CD4-positive, alpha-beta T cell (primary cell): ENCODE results near the gene ARMH3. TPM values are rescaled to one million over a fixed set of nuclear protein-coding genes. Genes with fewer than 3 reads are reported as not detected.

Experiments used
- ATAC-seq: fragments of 200-7000 bp; cut with Tn5 transposase; one replicate; pipeline ENCODE4 v1.10.0; 2022; ENCODE audit warnings: mild to moderate bottlenecking; ENCODE audit not compliant: poor library complexity
- CTCF ChIA-PET: fragments of 350-600 bp; sonication (Branson Sonifier 250); formaldehyde crosslinking; loops from one replicate; lab custom pipeline; 2021; ENCODE audit warnings: antibody characterized with exemption, inconsistent platforms; lab: Charles Lee
- POLR2A ChIA-PET: fragments of 350-600 bp; sonication (Branson Sonifier 250); formaldehyde crosslinking; loops from one replicate; lab custom pipeline; 2021; ENCODE audit warnings: antibody characterized with exemption, inconsistent platforms; lab: Charles Lee
- DNase-seq, 14 experiments: peaks; one replicate each; pipeline ENCODE4 v3.0.0-alpha.2; 2013 to 2020; ENCODE audit warnings: mixed read lengths in 2 of 14
- H3K27ac ChIP-seq, 2 donors: one replicate each; pipeline versions ENCODE4 v1.5.1 to v1.7.0; 2013; ENCODE audit warnings: low read length in 2 of 2, low read depth in 1 of 2, mild to moderate bottlenecking in 1 of 2
- H3K27me3 ChIP-seq, 2 experiments: 1 replicate in 1 of 2; 2 replicates in 1 of 2; pipeline versions ENCODE4 v1.6.1 to v1.7.0; 2013; ENCODE audit warnings: low read length in 2 of 2, control low read depth in 1 of 2, mild to moderate bottlenecking in 1 of 2, moderate library complexity in 1 of 2; ENCODE audit not compliant: insufficient read depth in 2 of 2, control insufficient read depth in 1 of 2
- H3K36me3 ChIP-seq: one replicate; pipeline ENCODE4 v1.6.1; 2013; ENCODE audit warnings: low read length, control low read depth; ENCODE audit not compliant: insufficient read depth
- H3K4me1 ChIP-seq: one replicate; pipeline ENCODE4 v1.6.1; 2013; ENCODE audit warnings: low read length, control low read depth; ENCODE audit not compliant: insufficient read depth
- H3K4me3 ChIP-seq: one replicate; pipeline ENCODE4 v1.5.1; 2013; ENCODE audit warnings: mild to moderate bottlenecking, low read length, moderate library complexity
- H3K9me3 ChIP-seq, 2 experiments: 1 replicate in 1 of 2; 2 replicates in 1 of 2; pipeline versions ENCODE4 v1.6.1 to v1.7.0; 2013; ENCODE audit warnings: low read length in 2 of 2, mild to moderate bottlenecking in 2 of 2, control low read depth in 1 of 2, moderate library complexity in 1 of 2; ENCODE audit not compliant: control insufficient read depth in 1 of 2, insufficient read depth in 1 of 2
- H3K27ac Mint-ChIP-seq: one replicate; pipeline ENCODE4 v1.8.0; 2020; ENCODE audit warnings: mixed read lengths
- H3K27me3 Mint-ChIP-seq: one replicate; pipeline ENCODE4 v1.8.0; 2021; ENCODE audit warnings: mixed read lengths
- H3K36me3 Mint-ChIP-seq: one replicate; pipeline ENCODE4 v1.8.0; 2021; ENCODE audit warnings: low read depth, mixed read lengths
- H3K4me1 Mint-ChIP-seq: one replicate; pipeline ENCODE4 v1.8.0; 2021; ENCODE audit warnings: low read depth, mixed read lengths
- H3K4me3 Mint-ChIP-seq: one replicate; pipeline ENCODE4 v1.8.0; 2020; ENCODE audit warnings: mild to moderate bottlenecking, mixed read lengths
- H3K9me3 Mint-ChIP-seq: one replicate; pipeline ENCODE4 v1.8.0; 2020; ENCODE audit warnings: mixed read lengths
- intact Hi-C, 2 experiments: fragments of 100-400 bp; cut with DNase I in 1 of 2; cut with micrococcal nuclease in 1 of 2; formaldehyde crosslinking; loops; one replicate each; pipeline versions ENCODE4 v1.15.1 to v1.9.0; 2023 to 2025; cut with DNase I, micrococcal nuclease
- total RNA-seq, 174 experiments: library from RNA in 2 of 174; stranded (reverse) in 2 of 174; gene quantifications; one replicate each; pipeline ENCODE4 v1.2.3 and lab custom pipeline; 2021 to 2026
- TF ChIP-seq, protein P1 (sequence below): fragments of 200-600 bp; IDR thresholded peaks from one replicate; pipeline ENCODE4 v1.8.0; 2022; ENCODE audit warnings: antibody characterized with exemption, mild to moderate bottlenecking

The ARMH3 gene
- total RNA-seq, 2 experiments from 2014 or later = 17.7 to 18.9 TPM

DNA sequence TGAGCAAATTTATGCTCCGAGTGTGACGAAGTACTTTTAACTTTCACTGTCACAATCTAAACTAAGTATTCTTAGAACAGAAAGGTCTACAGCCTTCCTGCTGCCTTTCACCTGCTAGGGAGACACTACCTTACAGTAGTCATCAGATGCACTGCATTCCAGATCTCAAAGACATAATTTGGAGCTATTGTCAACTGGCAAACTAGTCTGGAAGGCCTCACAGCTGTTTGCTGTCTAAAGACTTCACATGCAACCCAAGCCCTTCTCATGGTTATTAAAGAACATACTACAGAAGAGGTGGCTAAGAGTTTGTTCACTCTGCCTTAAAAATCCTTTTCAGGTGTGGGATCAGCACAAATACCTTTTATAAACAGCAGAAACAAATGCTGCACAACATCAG, 120.5 kb downstream of the ARMH3 start:
- Mint-ChIP-seq H3K27me3 (no peaks in the 10 kb centered on the region), H3K4me3 (no peak overlapping the region), H3K9me3 (no peaks in the 10 kb centered on the region), H3K4me1 (peaks cover 12% of the 10 kb centered on the region), H3K36me3 (peaks cover 69% of the 10 kb centered on the region), H3K27ac (no peak overlapping the region)
- H3K27me3 ChIP-seq = no peaks in the 10 kb centered on the region
- H3K4me3 ChIP-seq = no peak overlapping the region
- peaks cover 18% of the 10 kb centered on the region for H3K36me3 ChIP-seq
- intact Hi-C loops = no loop called here
- ChIA-PET CTCF (no interaction called here), POLR2A (no interaction called here)
- DNase-seq = no peak
- TF ChIP-seq, protein P1, sequence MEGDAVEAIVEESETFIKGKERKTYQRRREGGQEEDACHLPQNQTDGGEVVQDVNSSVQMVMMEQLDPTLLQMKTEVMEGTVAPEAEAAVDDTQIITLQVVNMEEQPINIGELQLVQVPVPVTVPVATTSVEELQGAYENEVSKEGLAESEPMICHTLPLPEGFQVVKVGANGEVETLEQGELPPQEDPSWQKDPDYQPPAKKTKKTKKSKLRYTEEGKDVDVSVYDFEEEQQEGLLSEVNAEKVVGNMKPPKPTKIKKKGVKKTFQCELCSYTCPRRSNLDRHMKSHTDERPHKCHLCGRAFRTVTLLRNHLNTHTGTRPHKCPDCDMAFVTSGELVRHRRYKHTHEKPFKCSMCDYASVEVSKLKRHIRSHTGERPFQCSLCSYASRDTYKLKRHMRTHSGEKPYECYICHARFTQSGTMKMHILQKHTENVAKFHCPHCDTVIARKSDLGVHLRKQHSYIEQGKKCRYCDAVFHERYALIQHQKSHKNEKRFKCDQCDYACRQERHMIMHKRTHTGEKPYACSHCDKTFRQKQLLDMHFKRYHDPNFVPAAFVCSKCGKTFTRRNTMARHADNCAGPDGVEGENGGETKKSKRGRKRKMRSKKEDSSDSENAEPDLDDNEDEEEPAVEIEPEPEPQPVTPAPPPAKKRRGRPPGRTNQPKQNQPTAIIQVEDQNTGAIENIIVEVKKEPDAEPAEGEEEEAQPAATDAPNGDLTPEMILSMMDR = no peak
- ATAC-seq = no peak
- no peak overlapping the region for H3K27ac ChIP-seq
- no peaks in the 10 kb centered on the region for H3K9me3 ChIP-seq
- no peaks in the 10 kb centered on the region for H3K4me1 ChIP-seq

DNA sequence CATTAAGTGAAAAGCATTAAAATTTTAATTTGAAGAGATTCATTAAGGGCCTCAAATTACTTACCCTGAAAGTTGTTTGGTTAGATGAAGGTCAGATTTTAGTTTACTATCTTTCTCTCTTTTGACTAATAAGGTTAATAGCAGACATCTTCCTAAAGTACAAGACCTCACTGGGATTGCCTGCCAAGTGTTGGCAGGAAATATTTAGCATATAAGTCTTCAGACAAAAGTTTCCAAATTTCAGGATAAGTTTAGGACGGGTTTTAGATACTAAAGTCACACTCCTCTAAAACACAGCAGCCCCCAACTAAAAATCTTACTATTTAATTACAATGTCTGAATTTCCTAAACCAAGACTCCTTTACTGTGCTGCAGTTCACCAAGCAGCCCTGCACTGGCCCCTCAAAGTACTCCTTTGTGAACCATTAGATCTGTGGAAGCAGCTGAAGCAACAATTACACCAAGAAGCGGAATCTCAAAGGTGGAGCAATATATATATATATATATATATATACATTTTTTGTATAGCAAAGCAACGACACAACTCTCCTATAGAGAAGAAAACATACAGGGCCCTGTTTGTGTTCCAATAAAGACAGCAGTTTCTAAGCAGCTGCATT, 121.2 kb downstream of the ARMH3 start:
- no peaks in the 10 kb centered on the region for H3K27me3 ChIP-seq
- Mint-ChIP-seq H3K9me3 (no peaks in the 10 kb centered on the region), H3K27me3 (no peaks in the 10 kb centered on the region), H3K27ac (no peak overlapping the region), H3K4me1 (peaks cover 12% of the 10 kb centered on the region), H3K4me3 (no peak overlapping the region), H3K36me3 (peaks cover 64% of the 10 kb centered on the region)
- CTCF ChIA-PET = no interaction called here
- TF ChIP-seq, protein P1 = no peak
- H3K9me3 ChIP-seq = no peaks in the 10 kb centered on the region
- ATAC-seq = no peak
- peaks cover 13% of the 10 kb centered on the region for H3K36me3 ChIP-seq
- no peak overlapping the region for H3K4me3 ChIP-seq
- H3K4me1 ChIP-seq = no peaks in the 10 kb centered on the region
- intact Hi-C loops = no loop called here
- POLR2A ChIA-PET = no interaction called here
- DNase-seq = no peak
- no peak overlapping the region for H3K27ac ChIP-seq

DNA sequence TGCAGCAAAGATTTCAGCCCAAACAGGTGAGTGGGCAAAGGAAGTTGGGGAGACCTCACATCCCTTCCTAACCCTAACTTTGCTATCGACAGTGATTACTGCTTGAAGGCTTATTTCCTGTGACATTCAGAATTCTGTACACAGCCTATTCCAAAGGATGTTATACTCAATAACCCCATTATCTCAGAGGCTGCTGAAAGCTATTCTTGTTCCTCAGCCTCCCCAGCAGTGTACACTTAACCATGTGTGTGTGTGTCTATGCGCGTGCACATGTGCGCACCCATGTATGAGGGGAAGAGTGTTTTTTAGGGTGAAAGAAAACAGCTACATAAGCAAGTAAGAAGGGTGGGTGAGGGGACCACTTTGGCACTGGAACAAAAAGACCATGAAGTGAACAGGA, 122.0 kb downstream of the ARMH3 start:
- H3K4me3 Mint-ChIP-seq = no peak overlapping the region
- H3K27ac Mint-ChIP-seq = no peak overlapping the region
- no peak for ATAC-seq
- TF ChIP-seq, protein P1 = no peak
- peaks cover 61% of the 10 kb centered on the region for H3K36me3 Mint-ChIP-seq
- no peaks in the 10 kb centered on the region for H3K27me3 Mint-ChIP-seq
- H3K36me3 ChIP-seq = peaks cover 10% of the 10 kb centered on the region
- ChIA-PET POLR2A (no interaction called here), CTCF (interaction anchor here (1.5 kb wide), 1 partner anchor 9 kb away, joined by 3 read pairs; no protein-coding TSS in a partner anchor)
- H3K4me1 ChIP-seq = no peaks in the 10 kb centered on the region
- H3K4me1 Mint-ChIP-seq = peaks cover 12% of the 10 kb centered on the region
- no peaks in the 10 kb centered on the region for H3K9me3 ChIP-seq
- H3K4me3 ChIP-seq = no peak overlapping the region
- no peak overlapping the region for H3K27ac ChIP-seq
- H3K27me3 ChIP-seq = no peaks in the 10 kb centered on the region
- intact Hi-C loops = no loop called here
- no peaks in the 10 kb centered on the region for H3K9me3 Mint-ChIP-seq
- no peak for DNase-seq
